ENCODE data around the gene C8B.

The C8B gene

DNA sequence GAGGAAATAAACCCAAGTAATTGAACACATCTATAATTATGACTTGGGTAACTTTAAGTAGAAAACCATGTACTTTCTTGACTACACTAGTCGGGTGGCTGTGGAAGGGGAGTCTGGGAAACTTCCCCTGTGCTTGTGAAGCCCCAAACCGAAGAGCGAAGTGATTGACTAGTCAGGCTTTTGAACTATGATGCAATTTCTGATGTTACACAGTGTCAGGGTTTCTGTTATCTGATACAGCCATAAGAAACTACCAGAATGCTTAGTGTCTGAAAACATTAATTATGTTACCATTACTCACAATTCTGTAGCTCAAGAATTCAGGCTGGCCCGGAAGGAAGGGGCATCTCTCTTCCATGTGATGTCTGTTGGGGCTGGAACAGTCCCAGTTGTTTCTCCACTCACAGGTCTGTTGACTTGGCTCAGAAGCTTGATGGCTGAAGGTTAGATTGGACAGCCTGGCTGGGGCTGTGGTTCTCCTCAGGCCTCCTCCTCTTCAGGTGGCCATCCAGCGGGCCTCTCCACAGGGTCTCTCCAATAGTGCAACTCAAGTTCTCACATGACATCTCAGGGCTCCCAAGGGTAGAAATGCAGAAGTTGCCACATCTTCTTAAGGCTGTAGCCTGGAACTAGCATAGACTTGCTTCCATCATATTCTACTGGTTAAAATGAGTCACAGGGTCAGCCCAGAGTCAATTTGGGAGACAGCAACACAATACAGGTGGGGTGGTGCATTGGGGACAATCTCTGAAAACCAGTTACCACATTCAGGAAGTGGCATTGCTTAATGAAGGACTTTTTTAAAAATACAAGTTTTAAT is 8.3 kb upstream of the C8B start:
- Histone ChIP-seq H3K9me2 (replicated peaks; ENCODE audit: control insufficient read depth, low read length) (no peaks in the 10 kb centered on the region), H3K4me2 (ENCODE audit: low read length) (no peak overlapping the region), H3K27ac (ENCODE audit: low read depth, low read length) (no peak overlapping the region), H3K27me3 (ENCODE audit: control insufficient read depth, low read length) (no peaks in the 10 kb centered on the region), H3K79me2 (ENCODE audit: control insufficient read depth, low read length) (no peaks in the 10 kb centered on the region), H3K36me3 (ENCODE audit: control insufficient read depth, low read length) (no peaks in the 10 kb centered on the region), H3K9me3 (ENCODE audit: control insufficient read depth, insufficient read depth, low read length) (no peaks in the 10 kb centered on the region), H3F3A (ENCODE audit: control insufficient read depth, insufficient read depth) (no peaks in the 10 kb centered on the region), H3K4me3 (ENCODE audit: low read length) (no peak overlapping the region), H4K20me1 (ENCODE audit: control insufficient read depth, insufficient read depth, low read depth, low read length) (no peaks in the 10 kb centered on the region), H3K4me1 (ENCODE audit: control insufficient read depth, low read length) (no peaks in the 10 kb centered on the region)
- TF ChIP-seq EZH2phosphoT487 (IDR thresholded peaks at IDR 0.05; ENCODE audit: borderline replicate concordance, low read length) = no peak
- TF ChIP-seq, protein P1, sequence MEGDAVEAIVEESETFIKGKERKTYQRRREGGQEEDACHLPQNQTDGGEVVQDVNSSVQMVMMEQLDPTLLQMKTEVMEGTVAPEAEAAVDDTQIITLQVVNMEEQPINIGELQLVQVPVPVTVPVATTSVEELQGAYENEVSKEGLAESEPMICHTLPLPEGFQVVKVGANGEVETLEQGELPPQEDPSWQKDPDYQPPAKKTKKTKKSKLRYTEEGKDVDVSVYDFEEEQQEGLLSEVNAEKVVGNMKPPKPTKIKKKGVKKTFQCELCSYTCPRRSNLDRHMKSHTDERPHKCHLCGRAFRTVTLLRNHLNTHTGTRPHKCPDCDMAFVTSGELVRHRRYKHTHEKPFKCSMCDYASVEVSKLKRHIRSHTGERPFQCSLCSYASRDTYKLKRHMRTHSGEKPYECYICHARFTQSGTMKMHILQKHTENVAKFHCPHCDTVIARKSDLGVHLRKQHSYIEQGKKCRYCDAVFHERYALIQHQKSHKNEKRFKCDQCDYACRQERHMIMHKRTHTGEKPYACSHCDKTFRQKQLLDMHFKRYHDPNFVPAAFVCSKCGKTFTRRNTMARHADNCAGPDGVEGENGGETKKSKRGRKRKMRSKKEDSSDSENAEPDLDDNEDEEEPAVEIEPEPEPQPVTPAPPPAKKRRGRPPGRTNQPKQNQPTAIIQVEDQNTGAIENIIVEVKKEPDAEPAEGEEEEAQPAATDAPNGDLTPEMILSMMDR (IDR thresholded peaks at IDR 0.05; ENCODE audit: low read depth, low read length, poor library complexity, severe bottlenecking) = no peak

- Histone ChIP-seq H3K4me1 (ENCODE audit: control insufficient read depth, low read length) (no peaks in the 10 kb centered on the region), H3K79me2 (ENCODE audit: control insufficient read depth, low read length) (no peaks in the 10 kb centered on the region), H3K27ac (ENCODE audit: low read depth, low read length) (no peak overlapping the region), H3K27me3 (ENCODE audit: control insufficient read depth, low read length) (no peaks in the 10 kb centered on the region), H3K9me3 (ENCODE audit: control insufficient read depth, insufficient read depth, low read length) (no peaks in the 10 kb centered on the region; the same call in 1 of the 2 replicates), H4K20me1 (ENCODE audit: control insufficient read depth, insufficient read depth, low read depth, low read length) (no peaks in the 10 kb centered on the region), H3K36me3 (ENCODE audit: control insufficient read depth, low read length) (no peaks in the 10 kb centered on the region), H3K4me3 (ENCODE audit: low read length) (no peak overlapping the region), H3K4me2 (ENCODE audit: low read length) (no peak overlapping the region), H3F3A (ENCODE audit: control insufficient read depth, insufficient read depth) (no peaks in the 10 kb centered on the region), H3K9me2 (replicated peaks; ENCODE audit: control insufficient read depth, low read length) (no peaks in the 10 kb centered on the region)
- TF ChIP-seq, protein P1 (IDR thresholded peaks at IDR 0.05; ENCODE audit: low read depth, low read length, poor library complexity, severe bottlenecking) = no peak
- TF ChIP-seq EZH2phosphoT487 (IDR thresholded peaks at IDR 0.05; ENCODE audit: borderline replicate concordance, low read length) = no peak
Observed at GRCh38 chr1:56972976-56973375, 7.2 kb upstream of the C8B start.

DNA sequence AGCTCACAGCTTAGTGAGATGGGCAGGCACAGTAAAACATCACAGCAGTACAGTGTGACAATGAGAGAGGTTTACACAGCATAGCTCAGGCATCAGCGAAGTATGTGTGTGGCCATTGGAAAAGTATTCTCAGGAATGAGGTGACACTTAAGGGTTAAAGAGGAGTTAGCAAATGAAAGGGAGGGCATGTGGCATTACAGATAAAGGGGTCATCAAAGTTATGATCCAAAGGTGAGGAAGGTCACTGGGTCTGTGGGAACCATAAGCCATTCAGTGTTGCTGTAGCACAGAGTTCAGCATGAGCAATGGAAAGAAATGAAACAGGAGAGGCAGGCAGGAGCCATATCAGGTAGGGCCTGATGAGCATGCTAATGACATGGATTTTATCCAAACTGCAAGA is 4.5 kb upstream of the C8B start:
- H3K27ac ChIP-seq (ENCODE audit: low read depth, low read length) = no peak overlapping the region
- H3K4me2 ChIP-seq (ENCODE audit: low read length) = no peak overlapping the region
- H3K9me2 ChIP-seq (replicated peaks; ENCODE audit: control insufficient read depth, low read length) = no peaks in the 10 kb centered on the region
- no peaks in the 10 kb centered on the region; the same call in 1 of the 2 replicates for H3K9me3 ChIP-seq (ENCODE audit: control insufficient read depth, insufficient read depth, low read length)
- H4K20me1 ChIP-seq (ENCODE audit: control insufficient read depth, insufficient read depth, low read depth, low read length) = no peaks in the 10 kb centered on the region
- H3K4me3 ChIP-seq (ENCODE audit: low read length) = no peak overlapping the region
- no peaks in the 10 kb centered on the region for H3F3A ChIP-seq (ENCODE audit: control insufficient read depth, insufficient read depth)
- no peaks in the 10 kb centered on the region for H3K27me3 ChIP-seq (ENCODE audit: control insufficient read depth, low read length)
- no peaks in the 10 kb centered on the region for H3K4me1 ChIP-seq (ENCODE audit: control insufficient read depth, low read length)
- H3K36me3 ChIP-seq (ENCODE audit: control insufficient read depth, low read length) = no peaks in the 10 kb centered on the region
- H3K79me2 ChIP-seq (ENCODE audit: control insufficient read depth, low read length) = no peaks in the 10 kb centered on the region
- TF ChIP-seq EZH2phosphoT487 (IDR thresholded peaks at IDR 0.05; ENCODE audit: borderline replicate concordance, low read length) = no peak
- TF ChIP-seq, protein P1 (IDR thresholded peaks at IDR 0.05; ENCODE audit: low read depth, low read length, poor library complexity, severe bottlenecking) = no peak

Data from DOHH2 (cell line).